Stimulated activated naive CD8-positive, alpha-beta T cell treated with anti-CD3 and anti-CD28 coated beads, Interleukin-15, Interleukin-2, amounts not matched to agents 100 ng/mL and 50 ng/mL, for 24 hours (primary cell): ENCODE results near the gene GBX1.

Experiments
- H3K27ac Mint-ChIP-seq: one replicate; pipeline ENCODE4 v1.8.0; 2021; ENCODE audit warnings: mild to moderate bottlenecking, mixed read lengths
- H3K27me3 Mint-ChIP-seq: one replicate; pipeline ENCODE4 v1.8.0; 2021; ENCODE audit warnings: mixed read lengths
- H3K36me3 Mint-ChIP-seq: one replicate; pipeline ENCODE4 v1.8.0; 2021; ENCODE audit warnings: low read depth, mixed read lengths
- H3K4me1 Mint-ChIP-seq: one replicate; pipeline ENCODE4 v1.8.0; 2021; ENCODE audit warnings: low read depth, mixed read lengths
- H3K4me3 Mint-ChIP-seq: one replicate; pipeline ENCODE4 v1.8.0; 2021; ENCODE audit warnings: mild to moderate bottlenecking, mixed read lengths
- H3K9me3 Mint-ChIP-seq: one replicate; pipeline ENCODE4 v1.8.0; 2021; ENCODE audit warnings: mixed read lengths

Gene GBX1

DNA sequence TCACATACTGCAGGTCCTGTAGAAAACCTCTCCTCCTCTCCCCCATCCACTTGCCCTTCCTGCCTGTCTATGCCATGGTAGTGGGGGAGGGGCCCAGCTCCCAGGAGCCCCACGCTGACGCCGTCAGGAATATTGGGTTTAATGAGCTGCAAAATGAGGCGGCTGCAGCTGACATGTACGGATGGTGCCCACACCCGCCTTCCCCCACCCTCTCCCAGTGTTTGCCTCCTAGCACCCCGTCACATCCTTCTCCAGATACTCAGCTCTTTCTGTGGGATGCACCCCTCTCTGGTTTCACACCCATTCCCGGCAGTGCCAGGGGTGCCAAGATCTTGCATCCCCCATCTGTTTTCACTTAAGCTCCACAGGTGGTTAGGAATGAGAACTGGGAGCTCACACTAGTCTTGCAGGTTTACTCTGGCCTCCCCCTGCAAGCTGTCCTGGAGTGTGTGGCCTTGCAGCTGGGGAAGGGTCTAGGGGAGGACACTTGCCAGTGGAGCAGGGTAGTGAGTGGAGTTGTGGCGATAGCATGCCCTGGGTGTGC, 26.1 kb downstream of the GBX1 start:
- Mint-ChIP-seq H3K27me3 (no peaks in the 10 kb centered on the region), H3K36me3 (peaks cover 4% of the 10 kb centered on the region), H3K4me1 (no peaks in the 10 kb centered on the region), H3K4me3 (no peak overlapping the region), H3K27ac (no peak overlapping the region), H3K9me3 (no peaks in the 10 kb centered on the region)

DNA sequence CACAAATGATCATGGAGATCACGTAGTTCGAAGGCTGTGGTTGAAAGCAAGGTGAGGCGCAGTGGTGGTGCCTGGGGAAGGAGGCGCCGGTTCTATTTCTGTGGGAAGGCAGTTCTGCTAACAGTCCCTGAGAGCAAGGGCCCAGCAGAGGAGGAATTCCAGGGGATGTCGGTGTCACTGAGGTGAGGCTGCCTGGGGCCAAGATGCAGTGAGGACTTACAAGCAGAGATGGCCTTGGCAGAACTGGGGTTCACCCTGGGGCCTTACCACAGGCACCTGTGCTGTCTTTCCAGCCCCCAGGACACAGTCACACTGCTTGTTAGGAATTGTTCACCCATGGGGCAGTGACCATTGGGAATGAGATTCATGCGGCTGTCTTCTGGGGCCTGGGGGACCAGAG, 26.7 kb downstream of the GBX1 start:
- Mint-ChIP-seq H3K9me3 (no peaks in the 10 kb centered on the region), H3K27me3 (no peaks in the 10 kb centered on the region), H3K27ac (no peak overlapping the region), H3K4me3 (no peak overlapping the region), H3K36me3 (peaks cover 4% of the 10 kb centered on the region), H3K4me1 (no peaks in the 10 kb centered on the region)

DNA sequence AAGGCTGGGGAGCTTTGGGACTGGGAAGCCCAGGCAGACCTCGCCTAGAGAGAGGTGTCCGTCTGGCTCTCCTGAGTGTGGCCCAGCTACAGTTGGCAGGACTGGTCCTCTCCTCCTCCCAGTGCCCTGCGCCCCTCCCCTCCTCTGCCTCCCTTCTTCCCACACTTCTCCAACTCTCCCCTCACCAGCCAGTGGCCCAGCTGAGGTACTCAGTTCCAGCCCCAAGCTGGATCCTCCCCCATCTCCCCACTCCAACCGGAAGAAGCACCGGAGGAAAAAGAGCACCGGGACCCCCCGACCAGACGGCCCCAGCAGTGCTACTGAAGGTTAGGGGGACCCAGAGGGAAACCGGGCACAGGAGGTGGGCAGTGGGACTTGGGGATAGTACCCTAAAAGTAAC, 27.7 kb downstream of the GBX1 start:
- Mint-ChIP-seq H3K9me3 (no peaks in the 10 kb centered on the region), H3K27ac (no peak overlapping the region), H3K27me3 (no peaks in the 10 kb centered on the region), H3K36me3 (peaks cover 4% of the 10 kb centered on the region), H3K4me3 (no peak overlapping the region), H3K4me1 (no peaks in the 10 kb centered on the region)

DNA sequence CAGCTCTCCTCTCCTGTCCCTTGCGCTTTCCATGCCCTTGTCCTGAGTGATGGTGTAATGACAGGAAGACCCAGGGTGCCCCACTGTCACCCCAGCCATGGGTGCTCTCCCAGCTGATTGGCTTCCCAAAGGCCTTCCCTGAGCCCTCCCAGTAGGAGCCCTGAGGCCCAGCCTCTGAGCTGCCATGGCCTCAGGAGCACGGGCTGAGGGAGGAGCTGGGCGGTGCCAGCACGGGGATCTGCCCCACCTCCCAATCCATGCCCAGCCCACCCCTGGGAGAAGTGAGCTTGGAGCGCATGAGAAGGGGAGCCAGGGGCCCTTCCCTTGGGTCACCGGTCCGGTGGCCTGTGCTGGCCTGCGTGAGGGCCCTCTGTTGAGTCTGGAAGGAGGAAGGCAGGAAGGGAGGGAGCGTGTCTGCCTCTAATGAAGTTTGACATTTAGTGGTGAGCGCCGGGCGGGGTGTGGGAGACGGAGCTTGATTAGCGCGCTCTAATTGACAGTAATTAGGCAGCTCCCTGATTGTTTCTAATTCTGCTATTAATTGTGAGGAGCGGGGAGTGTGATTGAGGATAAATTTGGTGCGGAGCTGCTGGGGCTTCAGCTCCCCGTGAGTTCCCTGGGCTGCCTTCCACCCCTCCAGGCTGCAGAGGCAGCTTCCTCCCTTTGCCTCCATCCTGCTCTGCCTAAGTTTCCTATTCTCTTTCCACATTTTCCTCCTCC, 28.3 kb downstream of the GBX1 start:
- Mint-ChIP-seq H3K9me3 (no peaks in the 10 kb centered on the region), H3K36me3 (peaks cover 1% of the 10 kb centered on the region)

GRCh38 chr7:151138153-151138851, 29.2 kb downstream of the GBX1 start:
- Mint-ChIP-seq H3K4me1 (no peaks in the 10 kb centered on the region), H3K4me3 (no peak overlapping the region), H3K27me3 (no peaks in the 10 kb centered on the region), H3K36me3 (peaks cover 7% of the 10 kb centered on the region), H3K27ac (no peak overlapping the region), H3K9me3 (no peaks in the 10 kb centered on the region)

More for the DNA sequence above, 28.3 kb downstream of the GBX1 start:
- Mint-ChIP-seq H3K4me1 (no peaks in the 10 kb centered on the region), H3K4me3 (no peak overlapping the region), H3K27ac (no peak overlapping the region), H3K27me3 (no peaks in the 10 kb centered on the region)

- H3K27me3 Mint-ChIP-seq: no peaks in the 10 kb centered on the region
- no peak overlapping the region for H3K27ac Mint-ChIP-seq
- H3K9me3 Mint-ChIP-seq: no peaks in the 10 kb centered on the region
- no peaks in the 10 kb centered on the region for H3K4me1 Mint-ChIP-seq
- peaks cover 7% of the 10 kb centered on the region for H3K36me3 Mint-ChIP-seq
- no peak overlapping the region for H3K4me3 Mint-ChIP-seq
These were observed 29.7 kb downstream of the GBX1 start for GRCh38 chr7:151137791-151138152.

- Mint-ChIP-seq H3K27me3 (no peaks in the 10 kb centered on the region), H3K4me1 (no peaks in the 10 kb centered on the region), H3K4me3 (no peak overlapping the region), H3K36me3 (peaks cover 7% of the 10 kb centered on the region), H3K9me3 (no peaks in the 10 kb centered on the region), H3K27ac (no peak overlapping the region)
These were observed 30.3 kb downstream of the GBX1 start for GRCh38 chr7:151137076-151137675.

DNA sequence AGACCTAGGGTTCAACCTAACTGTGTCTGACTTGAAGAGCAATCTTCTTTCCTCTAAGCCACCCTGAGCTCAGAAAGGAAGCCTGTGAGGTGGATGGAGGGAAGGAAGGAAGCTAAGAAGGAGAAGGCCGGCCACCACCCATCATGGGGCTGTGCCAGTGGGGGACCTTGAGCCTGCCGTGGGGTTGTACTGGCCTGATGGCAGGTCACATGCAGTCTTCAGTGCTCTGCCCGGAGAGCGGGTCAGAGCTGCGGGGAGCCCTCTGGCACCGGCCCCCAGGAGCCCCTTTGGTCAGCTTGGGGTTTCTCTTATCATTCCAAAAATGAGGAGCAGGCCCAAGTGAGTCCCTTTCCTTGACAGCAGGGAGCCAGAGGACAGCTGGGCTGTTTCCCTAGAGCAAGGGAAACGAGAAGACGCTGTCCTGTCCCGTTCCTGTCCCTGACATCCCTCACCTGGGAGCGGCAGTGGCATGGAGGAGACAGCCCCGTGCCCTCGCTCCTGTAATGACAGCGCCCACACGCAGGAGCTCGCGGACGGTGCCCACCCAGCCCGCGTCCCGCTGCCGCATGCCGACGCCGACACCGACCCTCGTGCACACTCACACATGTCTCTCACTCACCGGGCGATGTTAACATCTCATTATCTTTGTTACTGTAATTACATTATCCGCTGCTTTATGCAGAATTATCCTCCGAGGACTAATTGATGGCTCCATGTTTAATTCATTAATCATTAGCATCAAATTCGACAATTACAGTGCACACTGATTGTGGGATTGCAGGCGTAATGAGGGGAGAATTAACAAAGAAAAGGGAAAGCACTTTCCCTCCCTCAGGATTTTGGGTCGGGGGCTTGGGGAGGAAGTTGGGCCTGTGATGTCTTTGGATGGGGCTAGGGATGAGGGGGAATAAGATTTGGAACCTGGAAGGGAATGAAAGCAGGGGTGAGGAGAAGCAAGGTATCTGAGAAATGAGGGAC, 31.3 kb downstream of the GBX1 start:
- no peaks in the 10 kb centered on the region for H3K9me3 Mint-ChIP-seq
- H3K27me3 Mint-ChIP-seq: no peaks in the 10 kb centered on the region
- H3K4me1 Mint-ChIP-seq: no peaks in the 10 kb centered on the region
- H3K4me3 Mint-ChIP-seq: no peak overlapping the region
- no peak overlapping the region for H3K27ac Mint-ChIP-seq
- peaks cover 7% of the 10 kb centered on the region for H3K36me3 Mint-ChIP-seq

DNA sequence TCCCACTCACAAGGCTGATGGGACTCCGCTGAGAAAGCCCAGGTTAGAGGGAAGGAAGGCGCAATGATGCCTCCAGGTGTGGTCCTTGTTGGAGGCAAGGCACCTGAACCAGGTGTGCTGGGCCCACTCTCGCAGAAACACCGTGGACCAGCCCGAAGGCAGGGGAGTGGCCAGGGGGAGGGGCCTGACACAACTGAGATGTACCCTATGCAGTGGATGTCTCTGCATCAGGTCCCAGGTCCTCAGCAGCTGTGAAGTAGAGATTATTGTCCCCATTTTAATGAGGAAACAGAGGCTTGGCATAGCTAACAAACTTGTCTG, 32.0 kb downstream of the GBX1 start:
- Mint-ChIP-seq H3K4me1 (no peaks in the 10 kb centered on the region), H3K36me3 (peaks cover 7% of the 10 kb centered on the region), H3K9me3 (no peaks in the 10 kb centered on the region), H3K27me3 (no peaks in the 10 kb centered on the region), H3K4me3 (no peak overlapping the region), H3K27ac (no peak overlapping the region)

- no peak overlapping the region for H3K4me3 Mint-ChIP-seq
- H3K9me3 Mint-ChIP-seq: no peaks in the 10 kb centered on the region
- no peaks in the 10 kb centered on the region for H3K27me3 Mint-ChIP-seq
- H3K36me3 Mint-ChIP-seq: peaks cover 7% of the 10 kb centered on the region
- no peaks in the 10 kb centered on the region for H3K4me1 Mint-ChIP-seq
- no peak overlapping the region for H3K27ac Mint-ChIP-seq
These were observed 32.6 kb downstream of the GBX1 start for GRCh38 chr7:151134743-151135524.

DNA sequence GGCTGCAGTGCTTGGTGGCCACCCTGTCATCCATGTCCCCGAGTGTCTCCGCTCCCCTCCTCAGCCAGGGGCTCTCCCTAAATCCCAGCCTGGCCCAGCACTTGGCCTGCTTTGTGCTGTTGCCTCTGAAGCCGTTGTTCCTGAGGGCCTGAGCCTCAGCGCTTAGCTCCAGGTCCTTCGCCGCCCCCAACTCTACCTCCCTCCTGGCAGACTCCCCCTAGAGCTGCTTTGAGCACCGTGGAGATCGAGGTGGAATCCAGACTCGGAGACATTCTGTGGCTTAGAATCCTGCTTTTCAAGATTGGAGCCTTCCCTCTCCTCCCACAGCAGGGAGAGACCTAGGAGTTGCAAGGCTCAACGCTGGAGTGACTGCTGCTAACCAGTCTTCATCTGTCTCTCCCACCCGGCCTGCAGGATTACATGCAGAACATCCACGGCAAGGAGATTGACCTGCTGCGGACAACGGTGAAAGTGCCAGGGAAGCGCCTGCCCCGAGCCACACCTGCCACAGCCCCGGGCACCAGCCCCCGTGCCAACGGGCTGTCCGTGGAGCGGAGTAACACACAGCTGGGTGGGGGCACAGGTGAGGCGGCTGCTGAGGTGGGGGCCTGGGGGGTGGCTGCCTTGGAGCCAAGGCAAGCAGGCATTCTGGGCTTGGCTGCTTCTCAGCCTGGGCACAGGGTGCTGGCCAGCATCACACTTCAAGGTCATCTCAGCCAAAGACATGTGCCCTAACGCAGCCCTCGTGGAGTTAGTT, 33.3 kb downstream of the GBX1 start:
- Mint-ChIP-seq H3K27me3 (no peaks in the 10 kb centered on the region), H3K27ac (no peak overlapping the region), H3K9me3 (no peaks in the 10 kb centered on the region), H3K4me1 (no peaks in the 10 kb centered on the region), H3K4me3 (no peak overlapping the region), H3K36me3 (peaks cover 7% of the 10 kb centered on the region)

- Mint-ChIP-seq H3K4me3 (no peak overlapping the region), H3K27ac (no peak overlapping the region), H3K9me3 (no peaks in the 10 kb centered on the region), H3K4me1 (no peaks in the 10 kb centered on the region), H3K27me3 (no peaks in the 10 kb centered on the region), H3K36me3 (peaks cover 7% of the 10 kb centered on the region)
These were observed 34.1 kb downstream of the GBX1 start for GRCh38 chr7:151133266-151133985.
